HEK293 (cell line): ENCODE data around the gene KLHL30.

Experiments used
- CTCF ChIP-seq: fragments of 450-650 bp; formaldehyde crosslinking; IDR thresholded peaks from 2 replicates; pipeline ENCODE4 v1.5.1; 2016; ENCODE audit warnings: missing biosample characterization, missing genetic modification characterization
- KLF1 ChIP-seq: fragments of 450-650 bp; formaldehyde crosslinking; IDR thresholded peaks from 2 replicates; pipeline ENCODE4 v1.5.1; 2016; ENCODE audit warnings: missing biosample characterization, missing genetic modification characterization
- KLF10 ChIP-seq: fragments of 450-650 bp; IDR thresholded peaks from 2 replicates; pipeline ENCODE4 v1.5.1; 2018; ENCODE audit warnings: missing biosample characterization, mild to moderate bottlenecking, missing genetic modification characterization
- SALL2 ChIP-seq: fragments of 450-650 bp; formaldehyde crosslinking; IDR thresholded peaks from 2 replicates; pipeline ENCODE4 v1.5.0; 2017; ENCODE audit warnings: missing biosample characterization, mild to moderate bottlenecking, missing genetic modification characterization, borderline replicate concordance
- SCRT2 ChIP-seq: fragments of 450-650 bp; formaldehyde crosslinking; IDR thresholded peaks from 2 replicates; pipeline ENCODE4 v1.5.1; 2016; ENCODE audit warnings: missing biosample characterization, missing genetic modification characterization
- ZFP41 ChIP-seq: fragments of 450-650 bp; formaldehyde crosslinking; IDR thresholded peaks from 2 replicates; pipeline ENCODE4 v1.5.1; 2016; ENCODE audit warnings: missing biosample characterization, missing genetic modification characterization, borderline replicate concordance
- ZNF10 ChIP-seq: fragments of 450-650 bp; formaldehyde crosslinking; IDR thresholded peaks from 2 replicates; pipeline ENCODE4 v1.5.1; 2017; ENCODE audit warnings: missing biosample characterization, missing genetic modification characterization
- ZNF138 ChIP-seq: fragments of 450-650 bp; formaldehyde crosslinking; IDR thresholded peaks from 2 replicates; pipeline ENCODE4 v1.5.1; 2016; ENCODE audit warnings: missing biosample characterization, missing genetic modification characterization, borderline replicate concordance
- ZNF274 ChIP-seq, 2 experiments: fragments of 200-500 bp in 1 of 2; fragments of 450-650 bp in 1 of 2; sonication (Bioruptor generic) in 1 of 2; formaldehyde crosslinking in 1 of 2; IDR thresholded peaks; 2 replicates each; pipeline versions ENCODE4 v1.5.1 to v1.6.1; 2014 to 2016; ENCODE audit warnings: borderline replicate concordance in 1 of 2, inconsistent platforms in 1 of 2, low read length in 1 of 2, missing biosample characterization in 1 of 2, missing genetic modification characterization in 1 of 2
- ZNF354C ChIP-seq: fragments of 450-650 bp; formaldehyde crosslinking; IDR thresholded peaks from 2 replicates; pipeline ENCODE4 v1.5.1; 2016; ENCODE audit warnings: missing biosample characterization, missing genetic modification characterization, low read depth, borderline replicate concordance
- ZNF423 ChIP-seq: fragments of 450-650 bp; formaldehyde crosslinking; IDR thresholded peaks from 2 replicates; pipeline ENCODE4 v1.5.1; 2016; ENCODE audit warnings: missing biosample characterization, missing genetic modification characterization
- ZNF501 ChIP-seq: fragments of 450-650 bp; formaldehyde crosslinking; IDR thresholded peaks from 2 replicates; pipeline ENCODE4 v1.5.1; 2016; ENCODE audit warnings: missing biosample characterization, missing genetic modification characterization
- ZNF76 ChIP-seq: fragments of 450-650 bp; formaldehyde crosslinking; IDR thresholded peaks from 2 replicates; pipeline ENCODE4; 2016; ENCODE audit warnings: low read depth, missing biosample characterization, missing genetic modification characterization, borderline replicate concordance

- no peak for TF ChIP-seq CTCF (tag by site-specific recombination)
- TF ChIP-seq KLF10 (tag by site-specific recombination) = no peak
- no peak for TF ChIP-seq ZNF10 (tag by site-specific recombination)
- no peak for TF ChIP-seq ZNF76 (tag by site-specific recombination)
- no peak for TF ChIP-seq ZFP41 (tag by site-specific recombination)
- TF ChIP-seq KLF1 = no peak
- TF ChIP-seq SALL2 (tag by site-specific recombination) = no peak
- TF ChIP-seq ZNF354C (tag by site-specific recombination) = no peak
- TF ChIP-seq SCRT2 (tag by site-specific recombination) = peak; percentile 53; the same call in 1 of the 2 replicates
- no peak for TF ChIP-seq ZNF138 (tag by site-specific recombination)
- TF ChIP-seq ZNF274 (IDR thresholded peaks at IDR 0.05; ENCODE audit: low read length) = no peak
- TF ChIP-seq ZNF274 (tag by site-specific recombination; IDR thresholded peaks at IDR 0.05; ENCODE audit: borderline replicate concordance) = no peak
- TF ChIP-seq ZNF501 (tag by site-specific recombination) = no peak
- TF ChIP-seq ZNF423 (tag by site-specific recombination) = no peak
Observed at GRCh38 chr2:238166391-238167343, 28.2 kb downstream of the KLHL30 start.
